HepG2 (cell line): ENCODE data around the gene RPTOR. TPM values are rescaled to one million over a fixed set of nuclear protein-coding genes. Genes with fewer than 3 reads are reported as not detected.

Source experiments
- ATAC-seq: fragments of 200-7000 bp; cut with Tn5 transposase; 3 replicates; pipeline ENCODE4 v1.9.1; 2020; ENCODE audit warnings: mild to moderate bottlenecking, moderate library complexity
- BruUV-seq: library from RNA; stranded (reverse); fragments of 400-500 nt; replicated peaks from 2 replicates; lab custom pipeline; 2021; lab: Mats Ljungman, UMichigan
- CTCF ChIA-PET: fragments of 300-600 bp; formaldehyde crosslinking; extraction: SDS; loops from one replicate; lab custom pipeline; 2021; ENCODE audit warnings: low total read pairs, inconsistent platforms, low intra/inter-chr PET ratio; lab: Yijun Ruan, JAX
- POLR2A ChIA-PET: fragments of 350-600 bp; sonication (Branson Sonifier 250); formaldehyde crosslinking; loops from one replicate; lab custom pipeline; 2020; ENCODE audit warnings: antibody characterized with exemption, inconsistent platforms; lab: Yijun Ruan, JAX
- DNase-seq: peaks from one replicate; pipeline ENCODE4 v3.0.0-alpha.2; 2015; ENCODE audit warnings: low spot score
- FAIRE-seq: peaks from 3 replicates; lab custom pipeline; 2011; peaks lifted over from hg19 to GRCh38; lab: Jason Lieb, UNC
- H2AFZ ChIP-seq: one replicate; pipeline ENCODE4 v1.6.1; 2011; ENCODE audit warnings: low read length, inconsistent platforms
- H3K27ac ChIP-seq: fragments of 300-600 bp; 3 replicates; pipeline ENCODE4 v1.8.0; 2011; ENCODE audit warnings: mixed run types, mild to moderate bottlenecking, mixed read lengths, low read length, inconsistent platforms; ENCODE audit not compliant: insufficient read depth; ENCODE audit errors: extremely low read length
- H3K27me3 ChIP-seq, 2 experiments: fragments of 200-600 bp in 1 of 2; 2 replicates in 1 of 2; 3 replicates in 1 of 2; pipeline versions ENCODE4 v1.6.0 to v1.8.0; 2011; ENCODE audit warnings: low read length in 2 of 2, mild to moderate bottlenecking in 2 of 2, moderate library complexity in 2 of 2, inconsistent platforms in 1 of 2; ENCODE audit not compliant: insufficient read depth in 2 of 2, control insufficient read depth in 1 of 2
- H3K36me3 ChIP-seq, 2 experiments: fragments of 200-600 bp in 1 of 2; replicated peaks in 1 of 2; 2 replicates in 1 of 2; 3 replicates in 1 of 2; pipeline versions ENCODE4 v1.5.1 to v1.8.0; 2011; ENCODE audit warnings: low read length in 2 of 2, inconsistent platforms in 1 of 2; ENCODE audit not compliant: insufficient read depth in 2 of 2, control insufficient read depth in 1 of 2
- H3K4me1 ChIP-seq: 2 replicates; pipeline ENCODE4 v1.5.1; 2012; ENCODE audit warnings: low read length, inconsistent platforms; ENCODE audit not compliant: insufficient read depth
- H3K4me2 ChIP-seq: 2 replicates; pipeline ENCODE4 v1.6.0; 2011; ENCODE audit warnings: low read depth, low read length, inconsistent platforms
- H3K4me3 ChIP-seq, 3 experiments: fragments of 200-600 bp in 1 of 3; sonication (generic), shearing (Covaris generic) in 1 of 3; replicated peaks in 1 of 3; 2 replicates each; pipeline ENCODE4 v1.5.1; 2011 to 2016; ENCODE audit warnings: low read length in 3 of 3, inconsistent platforms in 2 of 3, low read depth in 2 of 3, mild to moderate bottlenecking in 2 of 3, control low read depth in 1 of 3, mixed read lengths in 1 of 3; ENCODE audit not compliant: insufficient read depth in 1 of 3
- H3K79me2 ChIP-seq: one replicate; pipeline ENCODE4 v1.6.1; 2011; ENCODE audit warnings: low read length, inconsistent platforms; ENCODE audit not compliant: insufficient read depth
- H3K9ac ChIP-seq: 2 replicates; pipeline ENCODE4 v1.6.0; 2011; ENCODE audit warnings: mild to moderate bottlenecking, low read depth, low read length, inconsistent platforms; ENCODE audit not compliant: insufficient read depth
- H3K9me3 ChIP-seq: 2 replicates; pipeline ENCODE4 v1.5.1; 2012; ENCODE audit warnings: mild to moderate bottlenecking, low read length
- H4K20me1 ChIP-seq: 2 replicates; pipeline ENCODE4 v1.6.0; 2011; ENCODE audit warnings: inconsistent platforms, mild to moderate bottlenecking, low read length, moderate library complexity; ENCODE audit not compliant: insufficient read depth
- HNRNPK ChIP-seq: fragments of 200-400 bp; formaldehyde crosslinking; IDR thresholded peaks from 2 replicates; pipeline ENCODE4 v1.6.1; 2018; ENCODE audit warnings: low read length, low read depth, moderate library complexity, mild to moderate bottlenecking; ENCODE audit not compliant: poor library complexity, severe bottlenecking
- NFYB ChIP-seq: sonication (generic); formaldehyde crosslinking; IDR thresholded peaks from 2 replicates; pipeline ENCODE4 v1.4.0; 2020; ENCODE audit warnings: missing genetic modification reagents
- ZBTB38 ChIP-seq: sonication (generic); formaldehyde crosslinking; IDR thresholded peaks from 2 replicates; pipeline ENCODE4 v1.5.1; 2020; ENCODE audit warnings: mild to moderate bottlenecking, missing genetic modification reagents
- ZNF770 ChIP-seq: sonication (generic); formaldehyde crosslinking; IDR thresholded peaks from 2 replicates; pipeline ENCODE4 v1.5.0; 2020; ENCODE audit warnings: mild to moderate bottlenecking, missing genetic modification reagents
- WGBS: methylation state at CpG from one replicate; pipeline ENCODE4 v1.1.6; 2017; ENCODE audit warnings: low lambda C conversion rate; 5-methylcytosine and 5-hydroxymethylcytosine counted together
- in situ Hi-C: cut with HindIII; loops from 2 replicates; pipeline ENCODE4 v1.10.0; 2017; ENCODE audit warnings: low pct_unique_long_range_greater_than_20kb; ENCODE audit not compliant: extremely low pct_ligation_motif_present
- intact Hi-C: fragments of 100-400 bp; cut with micrococcal nuclease; formaldehyde crosslinking; loops from one replicate; pipeline ENCODE4 v1.10.0; 2022; ENCODE audit not compliant: unreplicated experiment
- polyA plus RNA-seq, 8 experiments: library from polyadenylated mRNA; depleted of rRNA in 3 of 8; stranded (reverse) in 7 of 8; unstranded in 1 of 8; fragments of >200 nt; fragmentation: Illumina TruSeq in 4 of 8; extraction: Trizol in 4 of 8; gene quantifications; 2 replicates each; pipeline versions ENCODE4 v1.2.1 to v1.2.3, GENCODE V29; 2011 to 2016; ENCODE audit warnings: low read depth in 4 of 8, missing spikeins in 1 of 8, mixed read lengths in 1 of 8; ENCODE audit not compliant: insufficient read depth in 1 of 8
- total RNA-seq, 5 experiments: library from RNA; depleted of rRNA; stranded (reverse); fragments of >200 nt; fragmentation: Illumina TruSeq; extraction: Trizol; gene quantifications; 2 replicates each; pipeline ENCODE4 v1.2.3, GENCODE V29; 2016; ENCODE audit warnings: low read depth in 1 of 5

The RPTOR gene
- total and polyA plus RNA-seq, 2 of the 13 experiments (the other 11 are each of a cell fraction or from before 2014, with no cell fraction given) = 6.6 to 25.3 TPM

DNA sequence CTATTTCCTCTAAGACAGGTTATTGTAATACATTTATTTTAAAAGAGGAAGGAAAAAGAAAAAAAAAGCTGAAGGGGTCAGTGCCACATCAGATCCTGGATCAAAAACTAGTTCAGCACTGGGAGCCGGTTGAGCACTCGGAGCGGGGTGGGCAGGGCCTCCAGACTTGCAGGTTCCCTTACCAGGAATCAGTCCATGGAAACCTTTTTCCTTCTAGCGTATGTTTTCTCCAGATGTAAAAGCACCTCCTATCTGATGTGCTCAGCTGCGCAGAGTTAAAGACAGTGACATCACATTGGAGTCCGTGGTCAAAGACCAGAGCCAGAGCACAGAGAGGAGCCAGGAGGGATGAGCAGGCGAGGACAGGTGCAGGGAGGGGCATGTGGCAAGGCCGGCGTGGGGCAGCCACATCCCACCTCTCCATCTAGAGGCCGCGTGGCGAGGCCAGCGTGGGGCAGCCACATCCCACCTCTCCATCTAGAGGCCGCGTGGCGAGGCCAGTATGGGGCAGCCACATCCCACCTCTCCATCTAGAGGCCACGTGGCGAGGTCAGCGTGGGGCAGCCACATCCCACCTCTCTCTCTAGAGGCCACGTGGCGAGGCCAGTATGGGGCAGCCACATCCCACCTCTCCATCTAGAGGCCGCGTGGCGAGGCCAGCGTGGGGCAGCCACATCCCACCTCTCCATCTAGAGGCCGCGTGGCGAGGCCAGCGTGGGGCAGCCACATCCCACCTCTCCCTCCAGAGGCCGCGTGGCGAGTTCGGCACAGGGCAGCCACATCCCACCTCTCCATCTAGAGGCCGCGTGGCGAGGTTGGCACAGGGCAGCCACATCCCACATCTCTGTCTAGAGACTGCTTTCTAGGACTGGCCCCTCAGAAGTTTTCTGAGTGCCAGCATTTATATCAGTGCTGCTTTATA is 280.2 kb downstream of the RPTOR start:
- no peak for DNase-seq

More for the DNA sequence above, 280.2 kb downstream of the RPTOR start:
- no peak for ATAC-seq
- intact Hi-C loops = no loop called here
- H3K4me3 ChIP-seq = no peak overlapping the region
- no peaks in the 10 kb centered on the region for H3K9me3 ChIP-seq
- TF ChIP-seq HNRNPK = no peak
- no peak for TF ChIP-seq NFYB (CRISPR knock-in tag)
- TF ChIP-seq ZNF770 (CRISPR knock-in tag) = peak; percentile 34; the same call in 1 of the 2 replicates
- TF ChIP-seq ZBTB38 (CRISPR knock-in tag) = no peak
- BruUV-seq = TSS peak; percentile 23
- H3K9ac ChIP-seq = no peak overlapping the region
- peaks cover 3% of the 10 kb centered on the region; the same call in 1 of the 2 replicates for H4K20me1 ChIP-seq
- no peaks in the 10 kb centered on the region for H3K27me3 ChIP-seq
- CTCF ChIA-PET = no interaction called here
- H3K4me1 ChIP-seq = 0 out of 2 replicates have a peak, but pooled peaks cover under 1% of the 10 kb centered on the region
- POLR2A ChIA-PET = no interaction called here
- no peak overlapping the region for H2AFZ ChIP-seq
- in situ Hi-C loops = no loop called here
- no peak overlapping the region for H3K4me2 ChIP-seq
- no peak overlapping the region for H3K27ac ChIP-seq
- WGBS = 97% methylated on average over 32 of the region's 36 CpGs
- H3K79me2 ChIP-seq = no peaks in the 10 kb centered on the region
- H3K36me3 ChIP-seq = peaks cover 30 to 58% of the 10 kb centered on the region in 2 experiments
- FAIRE-seq = no peak
